ENCODE data around the gene B3GNT8.
"Not testable (repeated sequence)": the region's sequence is repeated elsewhere in the genome, so short reads cannot be mapped to it uniquely, and the experiment has no call there.

The B3GNT8 gene

DNA sequence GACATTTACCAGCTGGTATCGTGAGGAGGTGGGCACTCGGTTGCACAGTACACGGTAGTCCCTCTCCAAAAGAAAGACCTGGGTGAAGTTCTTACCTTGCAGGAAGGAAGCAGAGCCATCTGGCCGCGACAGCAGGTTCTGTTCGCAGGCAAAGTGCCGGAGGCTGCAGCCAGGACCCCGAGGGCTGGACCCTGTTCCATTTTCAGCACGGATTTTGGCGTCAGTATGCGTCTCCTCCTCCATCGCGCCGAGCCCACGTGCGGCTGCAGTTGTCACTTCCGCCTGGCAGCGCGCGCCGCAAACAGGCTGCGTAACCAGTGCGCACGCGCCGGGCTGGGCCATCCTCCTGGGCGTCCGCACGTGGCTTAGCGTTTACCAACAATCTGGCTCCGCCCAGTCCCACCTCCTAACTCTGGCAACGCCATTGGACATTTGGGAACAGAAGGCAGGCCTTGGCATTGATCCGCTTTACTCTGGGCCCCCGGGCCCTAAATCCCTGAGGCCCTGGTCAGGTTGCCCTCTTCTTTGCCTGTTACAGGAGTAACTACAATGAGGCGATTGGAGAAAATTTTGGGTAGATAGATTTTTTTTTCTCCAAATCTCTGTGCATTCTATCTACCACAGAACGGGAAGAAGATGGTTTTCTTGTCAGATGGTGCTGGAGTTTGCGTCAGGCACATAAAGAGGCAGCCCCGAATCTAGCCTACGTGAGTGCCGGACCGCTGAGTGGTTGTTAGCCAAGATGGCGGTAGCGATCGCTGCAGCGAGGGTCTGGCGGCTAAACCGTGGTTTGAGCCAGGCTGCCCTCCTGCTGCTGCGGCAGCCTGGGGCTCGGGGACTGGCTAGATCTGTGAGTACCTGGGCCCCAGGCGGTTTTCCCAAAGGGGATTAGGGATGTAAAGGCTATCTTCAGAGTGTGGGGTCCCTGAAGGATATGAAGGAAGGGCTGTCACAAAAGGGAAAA lies 29.8 kb downstream of the B3GNT8 start, which contains the start of the genes BCKDHA and EXOSC5:
BCKDHA (plus strand) TSS at position 733 of the 964 bp plus-strand sequence; CDS start at position 743, 10 bp downstream.
EXOSC5 (minus strand) TSS at position 274 of the 964 bp plus-strand sequence; CDS start at position 243, 31 bp downstream.
- Histone ChIP-seq H3K36me3 (peaks cover 34% of the 10 kb centered on the region), H3K9me3 (no peaks in the 10 kb centered on the region), H3K27me3 (no peaks in the 10 kb centered on the region), H4K20me1 (peaks cover 29% of the 10 kb centered on the region; the same call in 1 of the 2 replicates), H3K4me1 (peaks cover 44% of the 10 kb centered on the region), H3K27ac (peak within 1 kb of the TSS; percentile 96), H3K4me3 (peak within 1 kb of the TSS; percentile 93), H3K9ac (peak within 1 kb of the TSS; percentile 97), H3K4me2 (peak within 1 kb of the TSS; percentile 88)
- TF ChIP-seq Cebpa-rat (IDR thresholded peaks at IDR 0.05), result no peak

GRCh38 chr19:41395355-41395754 lies 31.8 kb downstream of the B3GNT8 start:
- peaks cover 38% of the 10 kb centered on the region; the same call in 1 of the 2 replicates for H4K20me1 ChIP-seq
- H3K9me3 ChIP-seq, result no peaks in the 10 kb centered on the region
- no peak overlapping the region; the same call in 1 of the 2 replicates for H3K27ac ChIP-seq
- H3K4me3 ChIP-seq, result peak overlapping the region; percentile 93; the same call in 1 of the 2 replicates
- peaks cover 44% of the 10 kb centered on the region for H3K4me1 ChIP-seq
- peak overlapping the region; percentile 88 for H3K4me2 ChIP-seq
- peaks cover 42% of the 10 kb centered on the region for H3K36me3 ChIP-seq
- no peak for TF ChIP-seq Cebpa-rat (IDR thresholded peaks at IDR 0.05)
- H3K9ac ChIP-seq, result peak overlapping the region; percentile 97
- no peaks in the 10 kb centered on the region for H3K27me3 ChIP-seq

DNA sequence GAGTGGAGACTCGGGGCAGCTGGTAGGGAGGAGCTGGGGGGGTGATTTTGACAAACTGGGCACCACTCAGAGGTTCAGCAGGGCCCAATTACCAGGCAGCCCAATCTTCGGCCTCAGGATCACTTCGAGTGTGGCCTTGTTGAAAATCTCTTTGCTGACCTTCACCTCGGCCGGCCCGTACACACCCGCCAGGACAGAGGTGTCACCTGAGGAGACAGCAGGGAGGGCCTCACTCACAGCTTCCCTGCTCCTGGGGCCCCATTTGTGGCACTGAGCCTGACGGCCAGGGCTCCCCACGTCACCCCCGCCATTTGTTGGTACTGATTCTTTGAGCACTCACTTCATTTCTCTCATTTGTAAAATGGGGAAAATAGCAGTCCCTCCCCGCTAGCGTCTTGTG lies 34.4 kb downstream of the B3GNT8 start:
- no peak overlapping the region for H3K27ac ChIP-seq
- H3K4me3 ChIP-seq, result no peak overlapping the region
- peaks cover 48% of the 10 kb centered on the region; the same call in 1 of the 2 replicates for H4K20me1 ChIP-seq
- no peak overlapping the region for H3K4me2 ChIP-seq
- TF ChIP-seq Cebpa-rat (IDR thresholded peaks at IDR 0.05), result no peak
- H3K4me1 ChIP-seq, result peaks cover 25% of the 10 kb centered on the region
- no peaks in the 10 kb centered on the region for H3K27me3 ChIP-seq
- H3K9ac ChIP-seq, result no peak overlapping the region
- peaks cover 68% of the 10 kb centered on the region for H3K36me3 ChIP-seq
- H3K9me3 ChIP-seq, result no peaks in the 10 kb centered on the region

DNA sequence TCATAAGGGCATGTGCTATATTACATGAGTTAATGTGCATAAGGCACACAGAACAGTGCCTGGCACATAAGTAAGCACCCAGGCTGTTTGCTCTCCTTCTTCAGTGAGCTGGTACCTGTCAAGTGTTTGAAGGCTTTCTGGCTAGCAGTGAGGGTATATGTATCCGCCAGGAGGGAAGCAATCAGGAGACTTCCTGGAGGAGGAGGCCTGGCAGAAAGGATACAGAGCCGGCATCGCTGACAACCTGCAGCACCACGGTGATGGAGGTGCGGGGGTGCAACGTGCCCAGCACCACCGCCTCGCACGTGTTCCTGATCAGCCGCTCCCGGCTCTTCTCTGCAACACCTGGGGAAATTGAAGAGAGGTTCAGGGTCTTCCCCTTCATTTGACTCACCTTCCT lies 35.6 kb downstream of the B3GNT8 start:
- Histone ChIP-seq H3K9me3 (no peaks in the 10 kb centered on the region), H3K27ac (no peak overlapping the region), H3K9ac (no peak overlapping the region), H3K4me1 (peaks cover 25% of the 10 kb centered on the region), H4K20me1 (peaks cover 48% of the 10 kb centered on the region; the same call in 1 of the 2 replicates), H3K36me3 (peaks cover 79% of the 10 kb centered on the region), H3K4me2 (no peak overlapping the region), H3K4me3 (no peak overlapping the region), H3K27me3 (no peaks in the 10 kb centered on the region)
- TF ChIP-seq Cebpa-rat (IDR thresholded peaks at IDR 0.05), result no peak

- peaks cover 12% of the 10 kb centered on the region for H3K4me1 ChIP-seq
- H3K27me3 ChIP-seq, result no peaks in the 10 kb centered on the region
- no peak overlapping the region for H3K4me2 ChIP-seq
- H3K4me3 ChIP-seq, result no peak overlapping the region
- peaks cover 13% of the 10 kb centered on the region for H4K20me1 ChIP-seq
- H3K9ac ChIP-seq, result no peak overlapping the region
- peaks cover 98% of the 10 kb centered on the region for H3K36me3 ChIP-seq
- no peak for TF ChIP-seq Cebpa-rat (IDR thresholded peaks at IDR 0.05)
- no peaks in the 10 kb centered on the region for H3K9me3 ChIP-seq
- H3K27ac ChIP-seq, result no peak overlapping the region
Measured at GRCh38 chr19:41386442-41386841, 40.7 kb downstream of the B3GNT8 start.

GRCh38 chr19:41384351-41384750 lies 42.8 kb downstream of the B3GNT8 start:
- peaks cover 9% of the 10 kb centered on the region; the same call in 1 of the 2 replicates for H4K20me1 ChIP-seq
- no peaks in the 10 kb centered on the region for H3K27me3 ChIP-seq
- no peak overlapping the region for H3K27ac ChIP-seq
- H3K4me3 ChIP-seq, result no peak overlapping the region
- no peak overlapping the region for H3K9ac ChIP-seq
- TF ChIP-seq Cebpa-rat (IDR thresholded peaks at IDR 0.05), result no peak
- no peaks in the 10 kb centered on the region for H3K9me3 ChIP-seq
- H3K4me2 ChIP-seq, result peak overlapping the region; percentile 11; the same call in 1 of the 2 replicates
- peaks cover 12% of the 10 kb centered on the region for H3K4me1 ChIP-seq
- H3K36me3 ChIP-seq, result peaks cover 90% of the 10 kb centered on the region

DNA sequence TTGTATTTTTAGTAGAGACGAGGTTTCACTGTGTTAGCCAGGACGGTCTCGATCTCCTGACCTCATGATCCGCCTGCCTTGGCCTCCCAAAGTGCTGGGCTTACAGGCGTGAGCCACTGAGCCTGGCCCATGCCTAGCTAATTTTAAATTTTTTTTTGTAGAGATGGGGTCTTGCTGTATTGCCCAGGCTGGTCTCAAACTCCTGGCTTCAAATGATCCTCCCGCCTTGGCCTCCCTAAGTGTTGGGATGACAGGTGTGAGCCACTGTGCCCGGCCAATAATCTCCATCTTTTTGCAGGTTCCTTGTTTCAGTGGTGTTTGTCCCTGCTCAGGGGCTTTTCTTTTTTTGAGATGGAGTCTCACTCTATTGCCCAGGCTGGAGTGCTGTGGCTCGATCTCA lies 45.6 kb downstream of the B3GNT8 start:
- not testable (repeated sequence) for H4K20me1 ChIP-seq, H3K4me3 ChIP-seq, H3K27ac ChIP-seq, H3K4me2 ChIP-seq, H3K9ac ChIP-seq, H3K9me3 ChIP-seq, H3K27me3 ChIP-seq
- peaks cover 29% of the 10 kb centered on the region for H3K4me1 ChIP-seq
- peaks cover 62% of the 10 kb centered on the region for H3K36me3 ChIP-seq

GRCh38 chr19:41377977-41378709 lies 49.0 kb downstream of the B3GNT8 start:
- Histone ChIP-seq H4K20me1 (no peaks in the 10 kb centered on the region; the same call in 1 of the 2 replicates), H3K4me3 (no peak overlapping the region), H3K9me3 (no peaks in the 10 kb centered on the region), H3K36me3 (peaks cover 37% of the 10 kb centered on the region), H3K27ac (peak overlapping the region; percentile 70; the same call in 1 of the 2 replicates), H3K27me3 (no peaks in the 10 kb centered on the region; the same call in 1 of the 2 replicates), H3K4me2 (peak overlapping the region; percentile 67), H3K9ac (no peak overlapping the region; the same call in 1 of the 2 replicates), H3K4me1 (peaks cover 25% of the 10 kb centered on the region)
- no peak for TF ChIP-seq Cebpa-rat (IDR thresholded peaks at IDR 0.05)

GRCh38 chr19:41376998-41377365 lies 50.2 kb downstream of the B3GNT8 start:
- TF ChIP-seq Cebpa-rat (IDR thresholded peaks at IDR 0.05), result no peak
- Histone ChIP-seq H3K4me2 (peak overlapping the region; percentile 63), H3K27me3 (no peaks in the 10 kb centered on the region; the same call in 1 of the 2 replicates), H3K27ac (no peak overlapping the region), H3K9me3 (no peaks in the 10 kb centered on the region), H4K20me1 (no peaks in the 10 kb centered on the region; the same call in 1 of the 2 replicates), H3K4me1 (peaks cover 31% of the 10 kb centered on the region), H3K4me3 (peak overlapping the region; percentile 61; the same call in 1 of the 2 replicates), H3K36me3 (peaks cover 26% of the 10 kb centered on the region; the same call in 1 of the 2 replicates), H3K9ac (no peak overlapping the region)

Data from BLaER1 (cell line).